SIG-M5 treated with dmso at 0.1 percent for 504 hours (cell line): ENCODE measurements around the gene IGSF22.
"Not testable (repeated sequence)": the region's sequence is repeated elsewhere in the genome, so short reads cannot be mapped to it uniquely, and the experiment has no call there.

Source experiments
- DNase-seq: peaks from one replicate; lab custom pipeline; 2025; ENCODE audit not compliant: unreplicated experiment; lab: John Stamatoyannopoulos, UW

The IGSF22 gene

GRCh38 chr11:18692941-18693760 lies 32.8 kb downstream of the IGSF22 start:
- no peak for DNase-seq

DNA sequence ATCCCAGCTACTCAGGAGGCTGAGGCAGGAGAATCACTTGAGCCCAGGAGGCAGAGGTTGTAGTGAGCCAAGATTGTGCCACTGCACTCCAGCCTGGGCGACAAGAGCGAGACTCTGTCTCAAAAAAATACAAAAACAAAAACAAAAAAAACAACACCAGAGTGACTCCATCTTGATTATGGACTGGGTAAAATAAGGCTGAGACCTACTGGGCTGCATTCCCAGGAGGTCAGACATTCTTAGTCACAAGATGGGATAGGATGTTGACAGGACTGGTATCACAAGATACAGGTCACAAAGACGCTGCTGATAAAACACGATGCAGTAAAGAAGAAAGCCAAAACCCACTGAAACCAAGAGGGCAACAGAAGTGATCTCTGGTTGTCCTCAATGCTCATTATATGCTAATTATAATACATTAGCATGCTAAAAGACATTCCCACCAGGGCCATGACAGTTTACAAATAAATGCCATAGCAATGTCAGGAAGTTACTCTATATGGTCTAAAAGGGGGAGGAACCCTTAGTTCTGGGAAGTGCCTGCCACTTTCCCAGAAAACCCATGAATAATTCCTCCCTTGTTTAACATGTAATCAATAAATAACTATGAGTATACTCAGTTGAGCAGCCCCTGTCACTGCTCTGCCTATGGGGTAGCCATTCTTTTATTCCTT lies 34.4 kb downstream of the IGSF22 start:
- not testable (repeated sequence) for DNase-seq

DNA sequence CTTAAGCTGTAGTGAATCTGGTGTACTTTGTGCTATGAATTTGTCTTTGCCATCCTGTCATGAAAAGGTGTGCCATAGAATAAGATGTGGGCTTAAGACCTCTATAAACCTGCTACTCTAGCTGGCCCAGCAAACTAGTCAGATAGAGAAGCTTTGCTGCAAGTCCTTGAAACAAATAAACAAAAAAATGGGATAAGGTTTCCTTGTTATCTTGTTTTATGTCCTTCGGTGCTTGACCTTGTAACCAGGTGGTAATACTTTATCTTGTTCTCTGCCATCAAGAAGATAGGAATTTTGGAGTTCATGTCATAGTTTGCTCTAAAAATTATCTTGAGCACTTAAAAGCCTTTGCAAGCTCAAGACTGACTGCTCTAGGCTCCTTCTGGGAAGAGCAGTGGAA lies 41.7 kb downstream of the IGSF22 start:
- no peak for DNase-seq

- DNase-seq: no peak
Measured at GRCh38 chr11:18682466-18682865, 43.5 kb downstream of the IGSF22 start.

DNA sequence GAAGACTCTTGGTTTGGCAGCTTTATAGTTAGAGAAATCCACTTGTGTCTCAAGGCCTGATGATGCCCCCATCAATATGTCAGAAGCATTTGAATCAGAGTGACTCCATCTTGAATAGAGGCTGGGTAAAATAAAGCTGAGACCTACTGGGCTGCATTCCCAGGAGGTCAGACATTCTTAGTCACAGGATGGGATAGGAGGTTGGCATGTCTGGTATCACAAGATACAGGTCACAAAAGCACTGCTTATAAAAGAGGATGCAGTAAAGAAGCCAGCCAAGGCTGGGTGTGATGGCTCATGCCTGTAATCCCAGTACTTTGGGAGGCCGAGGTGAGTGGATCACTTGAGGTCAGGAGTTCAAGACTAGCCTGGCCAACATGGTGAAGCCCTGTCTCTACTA lies 44.0 kb downstream of the IGSF22 start:
- not testable (repeated sequence) for DNase-seq

DNA sequence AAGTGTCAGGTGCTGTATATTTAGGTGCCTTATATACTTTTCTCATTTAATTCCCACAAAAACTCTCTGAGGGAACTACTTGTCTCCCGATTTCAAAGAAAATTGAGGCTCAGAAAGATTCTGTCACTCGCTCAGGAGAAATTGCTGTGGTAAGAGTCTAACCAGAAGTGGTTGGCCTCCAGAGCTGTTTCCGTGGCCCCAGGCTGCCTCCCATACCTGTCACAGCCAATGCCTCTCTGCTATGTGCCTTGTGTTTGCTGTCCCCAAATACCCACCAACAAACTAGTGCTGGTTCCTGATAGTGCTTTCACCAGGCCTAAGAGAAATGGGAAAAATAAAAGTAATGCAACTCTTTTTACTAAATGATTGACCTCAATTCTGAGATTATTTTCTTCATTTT lies 48.4 kb downstream of the IGSF22 start:
- no peak for DNase-seq

DNA sequence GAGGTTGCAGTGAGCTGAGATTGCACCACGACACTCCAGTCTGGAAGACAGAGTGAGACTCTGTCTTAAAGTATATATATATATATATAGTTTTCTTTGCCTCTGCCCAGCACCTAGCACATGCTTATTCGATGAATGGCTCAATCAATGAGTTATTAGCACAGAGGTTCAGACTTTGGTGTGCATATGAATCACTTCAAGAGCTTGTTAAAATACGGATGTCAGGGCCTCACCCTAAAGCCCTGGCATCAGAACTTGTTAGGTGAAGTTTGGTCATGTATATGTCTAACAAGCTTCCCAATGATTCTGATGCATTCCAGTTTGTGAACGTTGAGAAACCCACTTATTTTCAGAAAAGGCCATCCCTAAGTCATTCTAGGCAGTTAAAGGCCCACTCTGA lies 49.2 kb downstream of the IGSF22 start:
- DNase-seq: no peak

GRCh38 chr11:18672209-18672608 lies 53.8 kb downstream of the IGSF22 start:
- DNase-seq: not testable (repeated sequence)

GRCh38 chr11:18671246-18671645 lies 54.7 kb downstream of the IGSF22 start:
- DNase-seq: no peak

- DNase-seq: no peak
Measured at GRCh38 chr11:18669711-18670110, 56.3 kb downstream of the IGSF22 start.

- DNase-seq: no peak
Measured at GRCh38 chr11:18669219-18669596, 56.8 kb downstream of the IGSF22 start.

DNA sequence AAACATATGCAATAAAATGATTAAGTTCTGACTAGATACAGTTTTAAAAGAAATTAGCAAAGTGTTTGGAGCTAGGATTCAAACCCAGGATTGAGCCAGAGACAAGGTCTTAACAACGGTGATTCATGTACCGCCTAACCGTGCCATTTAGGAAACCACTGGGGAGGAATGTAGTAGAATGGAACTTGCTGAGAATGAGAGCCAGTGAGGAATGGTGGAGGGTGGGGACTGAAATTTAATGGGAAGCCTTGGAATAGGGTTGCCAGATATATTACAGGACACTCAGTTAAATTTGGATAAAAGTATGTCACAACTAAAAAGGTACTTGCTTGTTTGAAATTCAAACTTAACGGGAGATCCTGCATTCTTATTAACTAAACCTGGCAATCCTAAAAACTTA lies 57.9 kb downstream of the IGSF22 start:
- DNase-seq: no peak

DNA sequence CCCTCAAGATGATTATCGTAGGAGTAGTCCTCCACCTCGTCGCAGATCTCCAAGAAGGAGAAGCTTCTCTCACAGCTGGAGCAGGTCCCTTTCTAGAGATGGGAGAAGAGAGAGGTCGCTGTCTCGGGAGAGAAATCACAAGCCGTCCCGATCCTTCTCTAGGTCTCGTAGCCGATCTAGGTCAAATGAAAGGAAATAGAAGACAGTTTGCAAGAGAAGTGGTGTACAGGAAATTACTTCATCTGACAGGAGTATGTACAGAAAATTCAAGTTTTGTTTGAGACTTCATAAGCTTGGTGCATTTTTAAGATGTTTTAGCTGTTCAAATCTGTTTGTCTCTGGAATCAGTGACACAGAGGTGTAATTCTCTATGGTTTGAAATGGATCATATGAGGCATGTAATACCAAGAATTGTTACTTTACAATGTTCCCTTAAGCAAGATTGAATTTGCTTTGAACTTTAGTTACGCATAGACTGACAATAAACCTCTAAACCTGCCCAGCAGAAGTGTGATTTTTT lies 60.6 kb downstream of the IGSF22 start:
- DNase-seq: not testable (repeated sequence)

- no peak for DNase-seq
Measured at GRCh38 chr11:18657673-18658072, 68.3 kb downstream of the IGSF22 start.
